HG03108 (cell line): ENCODE measurements around the gene KLHL41.
"Not testable (repeated sequence)": the region's sequence is repeated elsewhere in the genome, so short reads cannot be mapped to it uniquely, and the experiment has no call there.

Experiments
- ATAC-seq: cut with Tn5 transposase; IDR thresholded peaks from one replicate; pipeline ENCODE4 v1.9.1; 2021; ENCODE audit warnings: moderate library complexity; ENCODE audit not compliant: unreplicated experiment

Gene KLHL41

DNA sequence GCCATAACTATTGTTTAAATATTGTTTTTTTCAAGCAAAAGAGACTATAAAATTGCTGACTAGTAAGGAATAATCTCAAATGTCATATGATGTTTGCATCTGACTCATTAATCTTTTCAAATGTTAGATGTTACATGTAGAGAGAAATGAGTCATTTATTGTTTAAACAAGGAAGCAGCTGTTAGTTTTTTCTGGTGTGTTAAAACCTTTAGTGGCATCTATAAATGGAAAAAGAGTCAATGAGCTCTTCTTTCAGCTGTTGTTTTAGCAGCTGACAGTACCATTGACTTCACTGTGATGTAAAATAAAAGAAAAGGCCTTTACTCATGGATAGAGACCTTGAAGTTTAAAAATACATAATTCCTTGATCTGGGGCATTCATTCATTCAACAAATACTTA is 1.8 kb upstream of the KLHL41 start:
- ATAC-seq: no peak

DNA sequence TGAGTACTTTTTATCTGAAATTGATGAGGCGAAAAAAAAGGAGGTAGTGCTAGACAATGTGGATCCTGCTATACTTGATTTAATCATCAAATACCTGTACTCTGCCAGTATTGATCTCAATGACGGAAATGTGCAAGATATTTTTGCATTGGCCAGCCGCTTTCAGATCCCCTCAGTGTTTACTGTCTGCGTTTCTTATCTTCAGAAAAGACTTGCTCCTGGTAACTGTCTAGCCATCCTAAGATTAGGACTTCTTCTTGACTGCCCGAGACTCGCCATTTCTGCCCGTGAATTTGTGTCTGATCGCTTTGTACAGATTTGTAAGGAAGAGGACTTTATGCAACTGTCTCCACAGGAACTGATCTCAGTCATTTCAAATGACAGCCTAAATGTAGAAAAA is 453 bp downstream of the KLHL41 start:
- no peak for ATAC-seq

DNA sequence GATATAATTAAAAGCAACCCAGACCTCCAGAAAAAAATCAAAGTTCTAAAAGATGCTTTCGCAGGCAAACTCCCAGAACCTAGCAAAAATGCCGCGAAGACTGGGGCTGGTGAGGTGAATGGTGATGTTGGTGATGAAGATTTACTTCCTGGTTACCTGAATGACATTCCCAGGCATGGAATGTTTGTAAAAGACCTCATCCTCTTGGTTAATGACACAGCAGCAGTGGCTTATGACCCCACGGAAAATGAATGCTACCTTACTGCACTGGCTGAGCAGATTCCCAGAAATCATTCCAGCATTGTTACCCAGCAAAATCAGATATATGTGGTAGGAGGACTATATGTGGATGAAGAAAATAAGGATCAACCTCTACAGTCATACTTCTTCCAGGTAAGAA is 994 bp downstream of the KLHL41 start:
- ATAC-seq: no peak

DNA sequence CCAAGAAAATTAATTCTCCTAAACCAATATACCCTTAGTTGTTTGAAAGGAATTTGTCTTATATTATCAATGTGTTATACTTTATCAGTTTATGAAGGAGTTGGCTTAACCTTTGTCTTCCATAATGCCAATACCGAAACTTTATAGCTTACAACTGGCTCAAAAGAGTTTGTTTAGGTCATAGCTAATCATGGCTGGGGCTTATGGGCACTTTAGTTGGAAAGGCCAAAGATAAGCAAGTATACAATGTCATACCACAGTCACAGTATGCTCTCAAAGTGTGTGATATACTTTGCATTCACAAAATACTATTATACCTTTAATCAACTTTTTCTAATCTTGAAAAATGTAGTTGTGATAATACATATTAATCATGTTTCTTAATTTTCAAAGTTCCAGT is 2.3 kb downstream of the KLHL41 start:
- ATAC-seq: no peak

- no peak for ATAC-seq
Observed at GRCh38 chr2:169512525-169512924, 3.0 kb downstream of the KLHL41 start.

DNA sequence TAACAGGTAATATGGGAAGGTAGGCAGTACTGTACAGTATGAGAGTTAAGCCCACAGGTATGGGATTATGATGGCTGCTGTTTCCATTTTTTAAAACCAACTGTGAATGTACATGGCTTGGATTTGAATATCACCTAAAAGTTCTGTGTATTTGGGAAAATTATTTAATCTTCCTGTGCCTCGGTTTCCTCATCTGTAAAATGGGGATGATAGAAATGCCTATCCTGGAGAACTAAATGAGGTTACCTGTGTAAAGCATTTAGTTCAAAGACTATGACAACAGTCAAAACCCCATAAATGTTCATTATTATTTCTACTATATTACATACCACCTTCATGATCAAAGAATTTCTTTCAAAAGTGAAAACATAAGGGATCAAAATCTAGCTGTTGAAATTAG is 3.6 kb downstream of the KLHL41 start:
- no peak for ATAC-seq

DNA sequence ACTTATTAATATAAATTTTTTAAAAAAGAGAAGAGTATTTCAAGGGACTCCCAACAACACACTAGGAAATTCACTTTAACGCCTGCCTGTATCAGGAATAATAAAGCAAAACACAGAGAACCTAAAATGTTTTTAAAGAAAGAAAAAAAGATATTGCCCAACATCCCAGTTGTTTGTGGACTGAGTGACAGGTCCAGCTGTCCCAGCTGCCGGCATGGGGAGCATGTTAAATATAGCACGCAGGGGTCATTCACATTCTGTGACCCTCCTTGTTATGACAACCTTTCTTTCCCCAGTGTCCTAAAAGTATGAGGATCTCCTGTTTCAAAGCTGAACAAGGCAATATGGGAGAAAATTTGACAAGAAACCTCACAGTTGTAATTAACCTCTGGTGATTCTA is 4.4 kb downstream of the KLHL41 start:
- ATAC-seq: no peak

- not testable (repeated sequence) for ATAC-seq
Observed at GRCh38 chr2:169514758-169515157, 5.3 kb downstream of the KLHL41 start.

- ATAC-seq: not testable (repeated sequence)
Observed at GRCh38 chr2:169516488-169516995, 7.0 kb downstream of the KLHL41 start.

GRCh38 chr2:169520896-169521295 is 11.4 kb downstream of the KLHL41 start:
- no peak for ATAC-seq

GRCh38 chr2:169523681-169524080 is 14.2 kb downstream of the KLHL41 start:
- ATAC-seq: no peak

DNA sequence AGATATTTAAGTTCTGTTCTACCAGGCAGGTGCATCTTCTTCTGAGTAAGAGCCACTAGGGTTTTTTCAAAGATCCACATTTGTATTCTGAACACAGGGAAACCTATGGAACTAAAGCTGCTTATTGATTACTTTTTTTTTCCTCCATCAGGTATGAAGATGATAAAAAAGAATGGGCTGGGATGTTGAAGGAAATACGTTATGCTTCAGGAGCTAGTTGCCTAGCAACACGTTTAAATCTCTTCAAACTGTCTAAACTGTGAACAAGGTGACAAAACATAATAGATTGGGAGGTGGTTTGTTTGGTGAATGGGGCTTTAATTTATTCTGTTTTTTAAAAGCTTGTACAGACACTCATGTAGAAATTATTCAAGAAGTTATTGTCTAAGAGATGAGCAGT is 15.9 kb downstream of the KLHL41 start:
- no peak for ATAC-seq

GRCh38 chr2:169526451-169526850 is 16.9 kb downstream of the KLHL41 start:
- ATAC-seq: no peak

DNA sequence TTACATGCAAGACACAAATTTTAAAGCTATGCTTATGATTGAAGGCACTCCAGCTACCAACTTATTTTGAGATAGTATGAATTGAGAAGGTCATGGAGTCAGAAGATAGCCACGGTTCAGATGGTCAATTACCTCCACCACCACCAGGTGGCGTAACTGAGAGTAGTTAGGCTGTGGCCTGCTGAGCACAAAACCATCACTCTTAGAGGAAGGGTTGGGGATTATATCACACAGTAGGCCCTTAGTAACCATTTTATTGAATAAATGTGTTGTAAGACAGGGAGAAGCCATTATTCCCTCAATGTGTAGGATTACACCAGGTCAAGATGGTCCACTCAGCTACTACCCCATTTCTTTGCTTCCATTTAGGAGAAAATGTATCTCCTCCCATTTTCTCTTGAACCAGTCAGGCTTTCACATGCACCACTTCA is 18.8 kb downstream of the KLHL41 start:
- no peak for ATAC-seq

GRCh38 chr2:169539460-169539859 is 30.0 kb downstream of the KLHL41 start:
- not testable (repeated sequence) for ATAC-seq

DNA sequence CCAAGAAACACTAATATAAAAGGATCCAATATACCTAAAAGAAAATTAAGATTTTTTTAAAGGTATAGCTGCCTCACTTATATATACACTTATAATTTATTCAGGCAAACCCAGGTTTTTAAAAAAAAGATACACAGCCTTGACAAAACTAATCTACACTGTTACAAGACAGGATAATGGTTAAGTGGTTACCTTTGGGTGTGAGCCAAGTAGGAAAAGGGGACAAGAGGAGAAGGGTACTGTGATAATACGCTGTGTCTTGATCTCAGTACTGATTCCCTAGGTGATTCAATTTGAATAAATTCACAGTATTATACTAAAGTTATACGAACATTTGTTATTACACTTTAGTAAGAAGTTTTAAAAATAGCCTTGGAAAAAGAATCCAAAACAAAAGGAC is 30.6 kb downstream of the KLHL41 start:
- no peak for ATAC-seq

DNA sequence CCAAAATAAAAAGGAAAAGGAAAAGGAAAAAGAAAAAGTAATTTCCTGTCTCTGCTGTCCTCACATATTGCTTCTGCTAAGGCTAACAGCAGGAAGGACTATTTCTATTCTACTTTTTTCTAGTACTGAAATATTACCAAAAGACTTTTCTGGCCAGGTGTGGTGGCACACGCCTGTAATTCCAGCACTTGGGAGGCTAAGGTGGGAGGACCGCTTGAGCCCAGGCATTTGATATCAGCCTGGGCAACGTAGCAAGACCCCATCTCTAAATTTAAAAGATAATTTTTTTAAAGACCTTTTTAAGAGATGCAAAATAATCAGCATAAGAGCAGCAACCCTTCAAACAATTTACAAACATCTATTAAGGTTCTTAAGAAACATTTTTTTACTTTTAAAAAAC is 32.9 kb downstream of the KLHL41 start:
- ATAC-seq: no peak

DNA sequence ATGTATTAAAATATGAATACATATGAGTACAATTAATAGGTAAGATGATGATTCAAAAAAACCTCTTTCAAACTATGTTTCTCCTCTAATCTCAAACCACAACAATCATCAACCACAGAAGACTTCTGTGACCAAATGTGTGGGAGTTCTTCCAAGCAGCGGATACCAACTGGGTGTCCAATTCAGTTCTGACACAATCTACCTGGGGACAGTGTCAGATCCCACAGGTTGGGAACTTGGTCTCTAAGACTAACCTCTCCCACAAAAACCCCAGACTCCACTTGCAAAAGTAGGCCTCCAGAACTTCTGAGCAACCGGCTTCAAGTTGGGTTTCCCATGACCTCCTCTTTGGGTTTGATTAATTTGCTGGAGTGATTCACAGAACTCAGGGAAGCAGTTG is 37.3 kb downstream of the KLHL41 start:
- ATAC-seq: no peak

DNA sequence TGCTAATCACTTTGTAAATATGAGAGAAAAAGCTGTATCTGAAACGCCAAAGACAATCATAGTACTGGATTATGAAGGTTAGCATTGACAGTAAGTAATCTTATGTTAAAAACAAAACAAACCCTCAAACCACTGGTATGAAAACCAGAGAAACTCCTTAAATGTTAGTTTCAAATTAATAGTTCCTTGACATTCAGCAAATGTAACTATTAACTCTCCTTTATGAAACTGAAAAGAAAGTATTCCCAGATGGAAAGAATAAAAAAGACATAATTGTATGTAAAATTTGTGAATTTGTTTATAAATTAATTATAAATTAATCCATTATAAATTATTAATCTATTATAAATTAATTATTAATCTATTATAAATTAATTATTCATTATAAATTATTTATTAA is 51.9 kb downstream of the KLHL41 start:
- no peak for ATAC-seq

GRCh38 chr2:169562084-169562483 is 52.6 kb downstream of the KLHL41 start:
- not testable (repeated sequence) for ATAC-seq

GRCh38 chr2:169562519-169562918 is 53.0 kb downstream of the KLHL41 start:
- no peak for ATAC-seq

DNA sequence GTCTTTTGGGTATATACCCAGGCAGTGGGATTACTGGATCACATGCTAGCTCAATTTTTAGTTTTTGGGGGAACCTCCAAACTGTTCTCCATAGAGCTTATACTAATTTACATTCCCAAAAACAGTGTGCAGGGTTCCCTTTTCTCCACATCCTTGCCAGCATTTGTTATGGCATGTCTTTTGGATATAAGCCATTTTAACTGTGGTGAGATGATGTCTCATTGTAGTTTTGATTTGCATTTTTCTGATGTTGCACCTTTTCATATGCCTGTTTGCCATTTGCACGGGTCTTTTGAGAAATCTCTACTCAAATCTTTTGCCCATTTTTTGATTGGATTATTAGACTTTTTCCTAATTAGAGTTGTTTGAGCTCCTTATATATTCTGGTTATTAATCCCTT is 56.2 kb downstream of the KLHL41 start:
- ATAC-seq: no peak

GRCh38 chr2:169569948-169570347 is 60.4 kb downstream of the KLHL41 start:
- no peak for ATAC-seq

- not testable (repeated sequence) for ATAC-seq
Observed at GRCh38 chr2:169570752-169571151, 61.2 kb downstream of the KLHL41 start.
